OCI-LY3 (cell line): ENCODE measurements around the gene RPL23.

Experiments used
- H2AFZ ChIP-seq: fragments of 200-600, 300-600 bp; shearing (Covaris generic); 2 replicates; pipeline ENCODE4 v1.6.0; 2014; ENCODE audit warnings: antibody characterized with exemption, low read depth, low read length
- H3K27ac ChIP-seq: fragments of 200-600, 300-600 bp; sonication (generic); 2 replicates; pipeline ENCODE4 v1.5.1; 2014; ENCODE audit warnings: mild to moderate bottlenecking, low read length, moderate library complexity, mixed read lengths
- H3K27me3 ChIP-seq: fragments of 200-600, 300-600 bp; sonication (generic); 2 replicates; pipeline ENCODE4 v1.6.1; 2014; ENCODE audit warnings: low read depth, low read length, mixed read lengths
- H3K36me3 ChIP-seq: fragments of 200-600, 300-600 bp; sonication (generic); replicated peaks from 2 replicates; pipeline ENCODE3; 2014; ENCODE audit warnings: low read depth, low read length, mixed read lengths
- H3K4me1 ChIP-seq: fragments of 300-600, 200-600 bp; sonication (generic); 2 replicates; pipeline ENCODE4 v1.6.1; 2014; ENCODE audit warnings: low read length, mixed read lengths
- H3K4me2 ChIP-seq: fragments of 200-600, 300-600 bp; sonication (generic); 2 replicates; pipeline ENCODE4 v1.6.1; 2014; ENCODE audit warnings: low read length, mixed read lengths
- H3K4me3 ChIP-seq: fragments of 300-600, 200-600 bp; sonication (generic); 2 replicates; pipeline ENCODE4 v1.5.1; 2014; ENCODE audit warnings: antibody characterized with exemption, mild to moderate bottlenecking, low read length, moderate library complexity
- H3K79me2 ChIP-seq: fragments of 300-600, 200-600 bp; shearing (Covaris generic); 2 replicates; pipeline ENCODE4 v1.6.1; 2014; ENCODE audit warnings: mild to moderate bottlenecking, low read length, mixed read lengths
- H3K9ac ChIP-seq: fragments of 300-600, 200-600 bp; shearing (Covaris generic); 2 replicates; pipeline ENCODE4 v1.6.0; 2014; ENCODE audit warnings: mild to moderate bottlenecking, low read length, moderate library complexity
- H3K9me3 ChIP-seq: fragments of 200-600, 300-600 bp; shearing (Covaris generic); 2 replicates; pipeline ENCODE4 v1.6.1; 2014; ENCODE audit warnings: low read length, mixed read lengths; ENCODE audit not compliant: insufficient read depth
- H4K20me1 ChIP-seq: fragments of 200-600, 300-600 bp; sonication (generic); 2 replicates; pipeline ENCODE4 v1.6.1; 2016; ENCODE audit warnings: low read length, mixed read lengths; ENCODE audit not compliant: insufficient read depth
- EZH2phosphoT487 ChIP-seq: fragments of 200-600 bp; shearing (Covaris generic); IDR thresholded peaks from 2 replicates; pipeline ENCODE4 v1.6.1; 2018; ENCODE audit warnings: antibody characterized with exemption, mixed run types, low read depth
- TF ChIP-seq, protein P1 (sequence below): fragments of 200-600, 300-600 bp; sonication (generic); IDR thresholded peaks from 2 replicates; pipeline ENCODE4 v1.5.1; 2014; ENCODE audit warnings: antibody characterized with exemption, low read length, low read depth

RPL23 gene

DNA sequence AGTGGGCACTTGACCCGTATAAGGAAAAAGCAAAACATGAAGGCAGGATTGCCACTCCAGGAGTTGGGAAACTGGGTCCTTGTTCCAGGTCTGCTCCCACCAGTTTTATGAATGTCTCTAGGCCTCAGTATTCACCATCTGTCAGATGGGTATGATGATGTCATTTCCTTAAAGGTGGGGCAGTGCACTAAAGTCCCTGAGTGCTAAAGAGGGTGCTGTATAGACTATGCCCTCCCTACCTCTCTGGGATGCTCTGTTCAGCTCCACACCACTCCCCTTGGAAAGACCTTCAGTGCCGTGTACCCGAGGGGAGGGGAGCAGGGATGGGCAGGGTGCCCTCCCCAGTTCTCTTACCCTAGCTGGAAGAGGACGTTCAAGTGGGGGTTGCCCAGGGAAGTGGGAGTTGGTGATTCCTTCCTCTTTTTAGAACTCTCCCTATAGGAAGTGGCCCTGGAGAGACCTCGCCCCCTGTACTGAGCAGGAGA is 18.5 kb upstream of the RPL23 start:
- H3K79me2 ChIP-seq = peaks cover 63% of the 10 kb centered on the region
- peak overlapping the region; percentile 89; the same call in 1 of the 2 replicates for H3K9ac ChIP-seq
- TF ChIP-seq EZH2phosphoT487 = no peak
- TF ChIP-seq, protein P1, sequence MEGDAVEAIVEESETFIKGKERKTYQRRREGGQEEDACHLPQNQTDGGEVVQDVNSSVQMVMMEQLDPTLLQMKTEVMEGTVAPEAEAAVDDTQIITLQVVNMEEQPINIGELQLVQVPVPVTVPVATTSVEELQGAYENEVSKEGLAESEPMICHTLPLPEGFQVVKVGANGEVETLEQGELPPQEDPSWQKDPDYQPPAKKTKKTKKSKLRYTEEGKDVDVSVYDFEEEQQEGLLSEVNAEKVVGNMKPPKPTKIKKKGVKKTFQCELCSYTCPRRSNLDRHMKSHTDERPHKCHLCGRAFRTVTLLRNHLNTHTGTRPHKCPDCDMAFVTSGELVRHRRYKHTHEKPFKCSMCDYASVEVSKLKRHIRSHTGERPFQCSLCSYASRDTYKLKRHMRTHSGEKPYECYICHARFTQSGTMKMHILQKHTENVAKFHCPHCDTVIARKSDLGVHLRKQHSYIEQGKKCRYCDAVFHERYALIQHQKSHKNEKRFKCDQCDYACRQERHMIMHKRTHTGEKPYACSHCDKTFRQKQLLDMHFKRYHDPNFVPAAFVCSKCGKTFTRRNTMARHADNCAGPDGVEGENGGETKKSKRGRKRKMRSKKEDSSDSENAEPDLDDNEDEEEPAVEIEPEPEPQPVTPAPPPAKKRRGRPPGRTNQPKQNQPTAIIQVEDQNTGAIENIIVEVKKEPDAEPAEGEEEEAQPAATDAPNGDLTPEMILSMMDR = no peak
- peaks cover 52% of the 10 kb centered on the region for H4K20me1 ChIP-seq
- peaks cover 19% of the 10 kb centered on the region for H3K4me1 ChIP-seq
- peak overlapping the region; percentile 99 for H3K4me3 ChIP-seq
- H3K4me2 ChIP-seq = peak overlapping the region; percentile 100
- H3K27ac ChIP-seq = peak overlapping the region; percentile 96
- peaks cover 8% of the 10 kb centered on the region for H3K36me3 ChIP-seq
- H3K27me3 ChIP-seq = no peaks in the 10 kb centered on the region
- no peaks in the 10 kb centered on the region for H3K9me3 ChIP-seq
- no peak overlapping the region for H2AFZ ChIP-seq

DNA sequence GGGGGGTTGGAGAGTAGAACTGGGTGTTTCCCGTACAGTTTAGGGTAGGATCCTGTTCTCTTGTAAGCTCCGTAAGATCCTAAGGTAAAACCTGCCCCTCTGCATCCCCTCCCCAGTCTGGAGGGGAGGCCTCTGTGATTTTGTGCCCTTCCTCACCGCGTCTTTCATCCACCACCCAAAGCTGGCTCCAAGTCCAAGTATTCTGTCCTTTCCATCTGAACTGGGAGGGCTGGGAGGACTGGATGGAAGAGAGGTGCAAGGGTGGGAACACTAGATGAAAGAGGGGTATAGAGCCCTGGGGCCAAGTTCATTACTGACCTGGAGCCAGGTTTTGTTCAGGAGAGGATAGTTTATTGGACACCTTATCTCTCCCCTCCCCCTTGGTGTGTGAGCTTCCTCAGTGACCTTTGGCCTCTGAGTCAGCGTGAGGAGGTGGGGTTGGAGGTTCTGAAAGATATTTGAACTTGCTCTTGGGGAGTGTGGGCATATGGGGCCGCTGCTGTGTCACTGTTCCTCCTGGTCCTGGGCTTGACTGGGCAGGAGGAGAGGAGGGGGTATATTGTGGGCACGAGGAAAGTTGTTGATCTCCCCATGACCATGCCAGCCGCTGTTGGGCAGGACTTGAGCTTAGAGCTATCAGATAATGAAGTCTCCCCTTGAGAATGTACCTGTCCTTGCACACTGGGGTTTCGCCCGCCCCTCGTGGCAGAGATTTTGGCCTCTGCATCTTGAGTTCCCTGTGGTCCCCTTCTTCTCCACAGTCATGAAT is 17.9 kb upstream of the RPL23 start:
- Histone ChIP-seq H3K4me1 (peaks cover 16% of the 10 kb centered on the region), H3K27me3 (no peaks in the 10 kb centered on the region)

DNA sequence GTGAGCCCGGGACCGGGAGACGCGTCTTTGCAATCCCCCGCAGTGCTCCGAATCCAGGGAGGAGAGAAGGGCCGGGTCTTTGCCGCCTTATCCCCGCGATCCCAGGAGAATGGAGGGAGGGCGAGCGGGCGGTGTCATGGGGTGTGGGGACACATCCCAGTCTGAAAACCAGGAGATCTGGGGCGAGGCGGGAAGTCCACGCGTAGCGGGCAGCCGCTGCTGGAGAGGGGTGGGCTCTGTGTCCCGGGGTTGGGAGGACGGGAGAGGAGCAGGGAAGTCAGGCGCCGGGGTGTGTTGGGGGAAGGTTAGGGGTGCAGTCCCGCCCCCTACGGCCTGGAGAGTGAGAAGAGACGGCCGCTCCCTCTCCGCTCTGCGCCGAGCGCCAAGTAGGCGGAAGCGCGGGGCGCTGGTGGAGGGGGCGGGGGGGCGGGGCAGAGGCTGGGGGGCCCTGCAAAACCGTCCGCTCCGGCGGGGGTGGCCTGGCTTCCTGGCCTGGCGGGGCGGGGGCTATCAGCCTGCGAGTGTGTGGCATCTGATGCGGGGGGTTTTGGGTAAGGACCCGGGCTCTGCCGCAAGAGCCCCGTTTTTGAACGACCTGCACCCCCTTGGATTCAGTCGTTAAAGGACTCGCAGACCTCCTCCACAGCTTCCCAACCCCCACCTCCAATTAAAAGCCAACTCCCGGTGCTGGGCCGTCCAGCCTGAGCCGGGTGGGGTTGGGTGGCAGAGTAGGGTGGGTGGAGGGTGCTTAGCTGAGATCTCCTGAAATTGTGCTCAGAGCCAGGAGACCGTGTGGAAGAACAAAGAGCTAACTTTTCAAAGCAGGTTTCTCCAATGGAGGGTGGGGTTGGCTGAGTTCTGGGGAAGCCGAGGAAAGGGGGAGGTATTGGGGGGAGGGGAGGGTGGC is 17.0 kb upstream of the RPL23 start:
- Histone ChIP-seq H3K36me3 (peaks cover 6% of the 10 kb centered on the region), H3K4me3 (peak overlapping the region; percentile 99), H3K27me3 (no peaks in the 10 kb centered on the region), H2AFZ (no peak overlapping the region), H3K4me1 (peaks cover 16% of the 10 kb centered on the region), H3K27ac (peak overlapping the region; percentile 96), H3K79me2 (peaks cover 55% of the 10 kb centered on the region), H3K4me2 (peak overlapping the region; percentile 100), H3K9me3 (no peaks in the 10 kb centered on the region), H4K20me1 (peaks cover 45% of the 10 kb centered on the region), H3K9ac (peak overlapping the region; percentile 89)
- no peak for TF ChIP-seq EZH2phosphoT487
- TF ChIP-seq, protein P1 = no peak

More for the DNA sequence above, 17.9 kb upstream of the RPL23 start:
- H3K27ac ChIP-seq = peak overlapping the region; percentile 96
- H3K9ac ChIP-seq = peak overlapping the region; percentile 89
- H3K36me3 ChIP-seq = peaks cover 6% of the 10 kb centered on the region
- no peaks in the 10 kb centered on the region for H3K9me3 ChIP-seq
- H3K79me2 ChIP-seq = peaks cover 60% of the 10 kb centered on the region
- H3K4me3 ChIP-seq = peak overlapping the region; percentile 99
- peaks cover 49% of the 10 kb centered on the region for H4K20me1 ChIP-seq
- peak overlapping the region; percentile 100 for H3K4me2 ChIP-seq
- TF ChIP-seq, protein P1 = peak; percentile 30
- no peak for TF ChIP-seq EZH2phosphoT487
- no peak overlapping the region for H2AFZ ChIP-seq
